Osteoblast (primary cell): ENCODE measurements around the gene DNER. TPM values are rescaled to one million over a fixed set of nuclear protein-coding genes. Genes with fewer than 3 reads are reported as not detected.

ENCODE experiments used
- DNase-seq: peaks from one replicate; pipeline ENCODE4 v3.0.0; 2011; ENCODE audit warnings: low spot score, mixed read lengths; ENCODE audit not compliant: insufficient read length; ENCODE audit errors: missing footprints
- H2AFZ ChIP-seq: 2 replicates; pipeline ENCODE4 v1.6.0; 2011; ENCODE audit warnings: mild to moderate bottlenecking, low read length
- H3K27ac ChIP-seq: 2 replicates; pipeline ENCODE4 v1.5.1; 2011; ENCODE audit warnings: mild to moderate bottlenecking, low read depth, low read length, moderate library complexity
- H3K27me3 ChIP-seq: 2 replicates; pipeline ENCODE4 v1.6.0; 2012; ENCODE audit warnings: mild to moderate bottlenecking, control low read depth, inconsistent platforms, low read length, moderate library complexity; ENCODE audit not compliant: insufficient read depth
- H3K36me3 ChIP-seq: 2 replicates; pipeline ENCODE4 v1.5.1; 2011; ENCODE audit warnings: mild to moderate bottlenecking, low read length, control low read depth, moderate library complexity; ENCODE audit not compliant: insufficient read depth
- H3K4me1 ChIP-seq: 2 replicates; pipeline ENCODE4 v1.5.1; 2011; ENCODE audit warnings: mild to moderate bottlenecking, low read length, control low read depth, moderate library complexity; ENCODE audit not compliant: insufficient read depth
- H3K4me2 ChIP-seq: 2 replicates; pipeline ENCODE4 v1.6.0; 2011; ENCODE audit warnings: mild to moderate bottlenecking, low read length; ENCODE audit not compliant: insufficient read depth
- H3K4me3 ChIP-seq: fragments of 200-600 bp; sonication (generic); 3 replicates; pipeline ENCODE4 v1.5.1; 2012; ENCODE audit warnings: mild to moderate bottlenecking, low read length, inconsistent platforms; ENCODE audit not compliant: insufficient read depth
- H3K79me2 ChIP-seq: 2 replicates; pipeline ENCODE4 v1.6.0; 2012; ENCODE audit warnings: mild to moderate bottlenecking, low read length, control low read depth, inconsistent platforms; ENCODE audit not compliant: insufficient read depth
- H3K9me3 ChIP-seq: 2 replicates; pipeline ENCODE4 v1.5.1; 2011; ENCODE audit warnings: low read depth, low read length, control low read depth
- H4K20me1 ChIP-seq: 2 replicates; pipeline ENCODE4 v1.6.0; 2012; ENCODE audit warnings: mild to moderate bottlenecking, low read length, control low read depth; ENCODE audit not compliant: insufficient read depth
- total RNA-seq: library from RNA; depleted of rRNA; stranded (reverse); fragments of >200 nt; gene quantifications from 2 replicates; pipeline ENCODE4 v1.2.3, GENCODE V29; 2012
- TF ChIP-seq, protein P1 (sequence below): IDR thresholded peaks from 2 replicates; pipeline ENCODE4 v1.5.1; 2011; ENCODE audit warnings: mild to moderate bottlenecking, low read depth, low read length, moderate library complexity; ENCODE audit errors: extremely low read depth

DNER gene
- total RNA-seq, 1 donor: 0.36 TPM

DNA sequence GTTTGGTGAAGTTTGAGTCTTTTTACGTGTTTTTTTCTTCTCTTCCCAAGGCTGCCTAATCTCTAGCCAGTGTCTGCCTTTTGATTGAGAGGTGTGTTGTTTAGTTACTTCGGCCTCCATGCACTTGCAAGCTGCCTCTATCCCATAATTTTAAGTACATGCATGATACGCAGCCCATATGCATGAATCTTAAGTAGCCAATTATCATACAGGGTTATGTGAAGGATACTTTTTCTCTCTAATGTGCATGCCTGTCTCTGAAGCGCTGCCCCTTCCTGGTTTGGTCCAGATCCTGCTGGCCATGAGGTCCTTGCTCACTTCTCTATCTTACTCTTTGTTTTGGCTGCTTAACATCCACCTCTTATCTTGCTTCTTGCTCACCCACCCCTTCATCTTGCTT lies 369.4 kb downstream of the DNER start:
- H3K4me2 ChIP-seq: no peak overlapping the region
- H3K4me3 ChIP-seq: no peak overlapping the region
- no peaks in the 10 kb centered on the region for H3K79me2 ChIP-seq
- no peaks in the 10 kb centered on the region for H3K27me3 ChIP-seq
- H3K4me1 ChIP-seq: peaks cover 3% of the 10 kb centered on the region
- H4K20me1 ChIP-seq: no peaks in the 10 kb centered on the region
- no peak overlapping the region for H3K27ac ChIP-seq
- TF ChIP-seq, protein P1, sequence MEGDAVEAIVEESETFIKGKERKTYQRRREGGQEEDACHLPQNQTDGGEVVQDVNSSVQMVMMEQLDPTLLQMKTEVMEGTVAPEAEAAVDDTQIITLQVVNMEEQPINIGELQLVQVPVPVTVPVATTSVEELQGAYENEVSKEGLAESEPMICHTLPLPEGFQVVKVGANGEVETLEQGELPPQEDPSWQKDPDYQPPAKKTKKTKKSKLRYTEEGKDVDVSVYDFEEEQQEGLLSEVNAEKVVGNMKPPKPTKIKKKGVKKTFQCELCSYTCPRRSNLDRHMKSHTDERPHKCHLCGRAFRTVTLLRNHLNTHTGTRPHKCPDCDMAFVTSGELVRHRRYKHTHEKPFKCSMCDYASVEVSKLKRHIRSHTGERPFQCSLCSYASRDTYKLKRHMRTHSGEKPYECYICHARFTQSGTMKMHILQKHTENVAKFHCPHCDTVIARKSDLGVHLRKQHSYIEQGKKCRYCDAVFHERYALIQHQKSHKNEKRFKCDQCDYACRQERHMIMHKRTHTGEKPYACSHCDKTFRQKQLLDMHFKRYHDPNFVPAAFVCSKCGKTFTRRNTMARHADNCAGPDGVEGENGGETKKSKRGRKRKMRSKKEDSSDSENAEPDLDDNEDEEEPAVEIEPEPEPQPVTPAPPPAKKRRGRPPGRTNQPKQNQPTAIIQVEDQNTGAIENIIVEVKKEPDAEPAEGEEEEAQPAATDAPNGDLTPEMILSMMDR: no peak
- H2AFZ ChIP-seq: no peak overlapping the region
- no peaks in the 10 kb centered on the region for H3K36me3 ChIP-seq
- no peak for DNase-seq
- no peaks in the 10 kb centered on the region for H3K9me3 ChIP-seq

DNA sequence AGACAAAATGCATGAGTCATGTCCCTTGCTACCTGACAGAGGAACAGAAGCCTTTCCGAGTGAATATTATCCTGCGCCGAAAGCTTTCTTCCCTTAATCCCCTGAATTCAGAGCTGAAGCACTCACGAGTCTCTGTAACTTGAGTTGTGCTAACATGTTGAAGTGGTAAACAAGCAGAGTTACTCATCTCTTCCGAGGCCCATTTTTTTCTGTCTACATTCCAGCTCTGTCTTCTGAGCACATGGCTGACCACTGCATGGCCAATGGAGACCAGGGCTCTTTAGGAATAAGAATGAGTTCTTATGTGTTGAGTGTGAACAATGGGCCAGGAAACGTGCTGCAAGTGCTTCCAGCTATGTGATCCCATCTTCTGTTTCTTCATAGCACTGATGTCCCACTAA lies 370.2 kb downstream of the DNER start:
- H3K4me1 ChIP-seq: peaks cover 6% of the 10 kb centered on the region
- no peak overlapping the region for H2AFZ ChIP-seq
- H4K20me1 ChIP-seq: no peaks in the 10 kb centered on the region
- no peak overlapping the region for H3K27ac ChIP-seq
- no peak overlapping the region for H3K4me3 ChIP-seq
- TF ChIP-seq, protein P1: no peak
- no peak overlapping the region for H3K4me2 ChIP-seq
- no peaks in the 10 kb centered on the region for H3K36me3 ChIP-seq
- no peak for DNase-seq
- no peaks in the 10 kb centered on the region for H3K79me2 ChIP-seq
- no peaks in the 10 kb centered on the region for H3K27me3 ChIP-seq
- H3K9me3 ChIP-seq: no peaks in the 10 kb centered on the region

DNA sequence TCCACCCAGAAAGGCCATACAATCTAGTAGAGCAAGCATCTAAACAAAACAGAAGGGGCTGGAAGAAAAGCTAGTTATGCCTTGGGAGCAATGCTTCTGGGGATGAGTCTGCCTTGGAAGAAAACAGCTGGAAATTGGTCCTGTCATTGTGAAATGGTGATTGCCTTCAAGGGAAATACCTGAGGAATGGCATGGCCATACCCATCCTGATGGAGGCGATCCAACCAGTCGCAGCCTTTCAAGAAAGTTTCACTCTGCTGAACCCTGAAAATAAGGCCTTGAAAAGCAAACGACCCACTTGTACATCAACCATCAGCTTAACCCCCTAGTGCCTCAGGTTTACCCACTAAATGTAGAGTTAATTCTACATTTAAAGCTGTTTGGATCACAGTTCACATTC lies 370.7 kb downstream of the DNER start:
- no peak for DNase-seq
- H3K9me3 ChIP-seq: no peaks in the 10 kb centered on the region
- H3K27ac ChIP-seq: no peak overlapping the region
- TF ChIP-seq, protein P1: no peak
- H3K36me3 ChIP-seq: no peaks in the 10 kb centered on the region
- H3K4me3 ChIP-seq: no peak overlapping the region
- no peak overlapping the region for H2AFZ ChIP-seq
- no peaks in the 10 kb centered on the region for H3K79me2 ChIP-seq
- no peak overlapping the region for H3K4me2 ChIP-seq
- H4K20me1 ChIP-seq: no peaks in the 10 kb centered on the region
- H3K27me3 ChIP-seq: no peaks in the 10 kb centered on the region
- peaks cover 6% of the 10 kb centered on the region for H3K4me1 ChIP-seq

DNA sequence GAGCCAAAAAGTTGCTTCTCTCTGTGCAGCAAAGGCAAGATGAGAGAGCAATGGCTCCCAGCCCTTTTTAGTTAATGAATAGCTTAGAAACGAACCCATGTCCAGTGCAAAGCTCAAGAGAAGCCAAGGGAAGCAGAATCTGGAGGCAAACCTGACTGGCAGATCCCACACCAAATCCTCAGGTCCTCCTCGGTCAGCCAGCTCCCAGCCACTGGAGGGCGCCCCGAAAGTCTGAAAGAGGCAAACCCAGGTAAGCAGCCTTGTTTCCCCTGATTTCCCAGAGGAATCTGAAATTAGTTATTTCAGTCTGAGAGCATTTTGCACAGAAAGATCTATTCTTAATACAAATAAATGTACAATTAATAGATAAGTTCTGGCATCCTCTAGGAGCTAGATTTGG lies 372.0 kb downstream of the DNER start:
- no peak for DNase-seq
- H3K79me2 ChIP-seq: no peaks in the 10 kb centered on the region

More for the DNA sequence above, 372.0 kb downstream of the DNER start:
- no peaks in the 10 kb centered on the region for H4K20me1 ChIP-seq
- no peak overlapping the region for H3K4me3 ChIP-seq
- TF ChIP-seq, protein P1: peak; percentile 57
- H3K27me3 ChIP-seq: no peaks in the 10 kb centered on the region
- H3K36me3 ChIP-seq: no peaks in the 10 kb centered on the region
- H3K27ac ChIP-seq: no peak overlapping the region
- no peaks in the 10 kb centered on the region for H3K9me3 ChIP-seq
- H3K4me2 ChIP-seq: no peak overlapping the region
- peaks cover 6% of the 10 kb centered on the region for H3K4me1 ChIP-seq
- H2AFZ ChIP-seq: no peak overlapping the region
